ENCODE data around the gene EFHD2. TPM values are rescaled to one million over a fixed set of nuclear protein-coding genes. Genes with fewer than 3 reads are reported as not detected.

EFHD2 gene
- total RNA-seq, 2 donors from 2014 or later, result 160 to 191 TPM

GRCh38 chr1:15393475-15394257 is 16.0 kb upstream of the EFHD2 start:
- intact Hi-C loops (cut with DNase I), result no loop called here

GRCh38 chr1:15394258-15394690 is 15.4 kb upstream of the EFHD2 start:
- no peaks in the 10 kb centered on the region for H3K36me3 ChIP-seq
- DNase-seq, result no peak
- no peak overlapping the region for H3K27ac ChIP-seq
- no peaks in the 10 kb centered on the region for H3K27me3 ChIP-seq
- no peak for TF ChIP-seq CTCF (IDR thresholded peaks at IDR 0.05)
- H3K4me1 ChIP-seq, result peaks cover 3% of the 10 kb centered on the region
- H3K4me3 ChIP-seq, result no peak overlapping the region
- no peaks in the 10 kb centered on the region for H3K9me3 ChIP-seq
- no peak overlapping the region for H3K9ac ChIP-seq (ENCODE audit: low read depth in 2 of 2, low read length in 2 of 2)
- intact Hi-C loops (cut with DNase I), result no loop called here

More at GRCh38 chr1:15393475-15394257, 16.0 kb upstream of the EFHD2 start:
- Histone ChIP-seq H3K9me3 (no peaks in the 10 kb centered on the region), H3K9ac (ENCODE audit: low read depth in 2 of 2, low read length in 2 of 2) (no peak overlapping the region), H3K4me3 (no peak overlapping the region), H3K27me3 (no peaks in the 10 kb centered on the region), H3K27ac (no peak overlapping the region), H3K4me1 (peaks cover 3% of the 10 kb centered on the region), H3K36me3 (no peaks in the 10 kb centered on the region)
- TF ChIP-seq CTCF (IDR thresholded peaks at IDR 0.05), result no peak
- DNase-seq, result no peak

- DNase-seq, result no peak
- TF ChIP-seq CTCF (IDR thresholded peaks at IDR 0.05), result no peak
- H3K9ac ChIP-seq (ENCODE audit: low read depth in 2 of 2, low read length in 2 of 2), result no peak overlapping the region
- H3K36me3 ChIP-seq, result no peaks in the 10 kb centered on the region
- no peaks in the 10 kb centered on the region for H3K9me3 ChIP-seq
- H3K4me3 ChIP-seq, result no peak overlapping the region
- H3K27ac ChIP-seq, result no peak overlapping the region
- no peaks in the 10 kb centered on the region for H3K27me3 ChIP-seq
- intact Hi-C loops (cut with DNase I), result no loop called here
- H3K4me1 ChIP-seq, result peaks cover 3% of the 10 kb centered on the region
Observed at GRCh38 chr1:15397236-15397635, 12.5 kb upstream of the EFHD2 start.

- Histone ChIP-seq H3K27ac (no peak overlapping the region), H3K27me3 (no peaks in the 10 kb centered on the region), H3K4me1 (no peaks in the 10 kb centered on the region), H3K9ac (ENCODE audit: low read depth in 2 of 2, low read length in 2 of 2) (no peak overlapping the region), H3K4me3 (no peak overlapping the region), H3K9me3 (no peaks in the 10 kb centered on the region), H3K36me3 (no peaks in the 10 kb centered on the region)
- DNase-seq, result no peak
- intact Hi-C loops (cut with DNase I), result no loop called here
- no peak for TF ChIP-seq CTCF (IDR thresholded peaks at IDR 0.05)
Observed at GRCh38 chr1:15399710-15400109, 10.0 kb upstream of the EFHD2 start.

GRCh38 chr1:15400627-15401026 is 9.1 kb upstream of the EFHD2 start:
- Histone ChIP-seq H3K4me3 (no peak overlapping the region), H3K9ac (ENCODE audit: low read depth in 2 of 2, low read length in 2 of 2) (no peak overlapping the region), H3K27me3 (no peaks in the 10 kb centered on the region), H3K9me3 (no peaks in the 10 kb centered on the region), H3K27ac (no peak overlapping the region), H3K36me3 (no peaks in the 10 kb centered on the region), H3K4me1 (no peaks in the 10 kb centered on the region)
- no peak for DNase-seq
- intact Hi-C loops (cut with DNase I), result no loop called here
- no peak for TF ChIP-seq CTCF (IDR thresholded peaks at IDR 0.05)

Measured in colonic mucosa (tissue), 4 donors.